ENCODE results near the gene TENM4.

TENM4 gene

GRCh38 chr11:78869293-78869692 lies 571.5 kb downstream of the TENM4 start:
- no peak for DNase-seq

GRCh38 chr11:78868563-78868962 lies 572.3 kb downstream of the TENM4 start:
- DNase-seq: no peak

- no peak for DNase-seq
Measured at GRCh38 chr11:78860720-78861422, 580.0 kb downstream of the TENM4 start.

GRCh38 chr11:78857688-78858087 lies 583.1 kb downstream of the TENM4 start:
- no peak for DNase-seq

- DNase-seq: no peak
Measured at GRCh38 chr11:78856211-78856610, 584.6 kb downstream of the TENM4 start.

GRCh38 chr11:78855116-78855515 lies 585.7 kb downstream of the TENM4 start:
- DNase-seq: no peak

GRCh38 chr11:78853521-78853920 lies 587.3 kb downstream of the TENM4 start:
- no peak for DNase-seq

- peak; percentile 94 for DNase-seq
Measured at GRCh38 chr11:78851878-78852586, 588.8 kb downstream of the TENM4 start.

- DNase-seq: peak; percentile 82
Measured at GRCh38 chr11:78850078-78850477, 590.8 kb downstream of the TENM4 start.

- DNase-seq: peak; percentile 26
Measured at GRCh38 chr11:78846269-78846668, 594.6 kb downstream of the TENM4 start.

- no peak for DNase-seq
Measured at GRCh38 chr11:78845496-78845895, 595.3 kb downstream of the TENM4 start.

- DNase-seq: peak; percentile 79
Measured at GRCh38 chr11:78841456-78842060, 599.3 kb downstream of the TENM4 start.

GRCh38 chr11:78840623-78841022 lies 600.2 kb downstream of the TENM4 start:
- DNase-seq: no peak

GRCh38 chr11:78840200-78840599 lies 600.6 kb downstream of the TENM4 start:
- no peak for DNase-seq

GRCh38 chr11:78838417-78838816 lies 602.4 kb downstream of the TENM4 start:
- DNase-seq: no peak

- DNase-seq: no peak
Measured at GRCh38 chr11:78835646-78836045, 605.2 kb downstream of the TENM4 start.

GRCh38 chr11:78834886-78835285 lies 605.9 kb downstream of the TENM4 start:
- DNase-seq: no peak

- DNase-seq: no peak
Measured at GRCh38 chr11:78833237-78833636, 607.6 kb downstream of the TENM4 start.

- peak; percentile 42 for DNase-seq
Measured at GRCh38 chr11:78832226-78832947, 608.4 kb downstream of the TENM4 start.

- DNase-seq: no peak
Measured at GRCh38 chr11:78831571-78831970, 609.3 kb downstream of the TENM4 start.

- no peak for DNase-seq
Measured at GRCh38 chr11:78830277-78830819, 610.5 kb downstream of the TENM4 start.

GRCh38 chr11:78829146-78829545 lies 611.7 kb downstream of the TENM4 start:
- no peak for DNase-seq

GRCh38 chr11:78828676-78829075 lies 612.2 kb downstream of the TENM4 start:
- DNase-seq: no peak
